ENCODE data around the gene E2F2. TPM values are rescaled to one million over a fixed set of nuclear protein-coding genes. Genes with fewer than 3 reads are reported as not detected.
"Not testable (repeated sequence)": the region's sequence is repeated elsewhere in the genome, so short reads cannot be mapped to it uniquely, and the experiment has no call there.

The E2F2 gene
- total RNA-seq, 1 donor from 2014 or later: 0.78 TPM

DNA sequence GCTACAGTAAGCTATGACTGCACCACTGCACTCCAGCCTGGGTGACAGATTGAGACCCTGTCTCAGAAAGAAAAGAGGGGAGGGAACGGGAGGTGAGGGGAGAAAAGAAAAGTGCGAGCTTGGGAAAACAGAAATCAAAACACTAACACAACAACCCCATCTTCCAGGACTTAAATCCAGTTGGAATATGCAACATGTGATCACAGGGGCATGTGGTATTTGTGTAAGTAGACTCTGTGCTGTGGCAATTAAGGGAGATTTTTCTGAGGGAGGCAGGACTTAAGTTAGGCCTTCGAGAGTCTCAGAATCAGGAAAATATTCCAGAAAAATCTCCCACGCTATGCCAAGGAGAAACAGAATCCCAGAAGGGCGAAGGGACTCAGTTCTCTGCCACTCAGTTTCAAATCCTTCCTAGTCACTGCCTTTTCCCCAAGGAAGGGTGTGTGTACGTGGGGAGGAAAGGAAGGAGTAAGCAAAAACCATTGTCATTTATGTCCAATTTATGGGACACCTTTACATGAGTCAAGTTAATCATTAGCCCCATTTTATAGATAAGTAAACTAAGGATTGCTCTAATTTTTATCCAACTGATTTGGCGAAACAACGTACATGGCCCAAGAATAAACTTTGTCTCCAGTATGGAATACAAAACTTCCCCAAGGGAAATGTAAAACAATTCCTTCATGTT, 16.0 kb upstream of the E2F2 start:
- no peak for DNase-seq

DNA sequence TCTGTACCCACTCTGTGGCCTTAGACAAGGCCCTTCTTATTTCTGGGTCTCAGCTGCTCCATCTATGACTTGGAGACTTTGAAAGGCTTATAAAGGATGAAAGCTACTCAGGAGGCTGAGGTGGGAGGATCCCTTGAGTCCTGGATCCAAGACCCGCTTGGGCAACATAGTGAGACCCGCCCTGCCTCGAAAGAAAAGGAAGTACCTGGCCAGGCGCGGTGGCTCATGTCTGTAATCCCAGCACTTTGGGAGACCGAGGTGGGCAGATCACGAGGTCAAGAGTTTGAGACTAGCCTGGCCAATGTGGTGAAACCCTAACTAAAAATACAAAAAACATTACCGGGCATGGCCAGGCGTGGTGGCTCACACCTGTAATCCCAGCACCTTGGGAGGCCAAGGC, 14.8 kb upstream of the E2F2 start:
- no peak for DNase-seq

DNA sequence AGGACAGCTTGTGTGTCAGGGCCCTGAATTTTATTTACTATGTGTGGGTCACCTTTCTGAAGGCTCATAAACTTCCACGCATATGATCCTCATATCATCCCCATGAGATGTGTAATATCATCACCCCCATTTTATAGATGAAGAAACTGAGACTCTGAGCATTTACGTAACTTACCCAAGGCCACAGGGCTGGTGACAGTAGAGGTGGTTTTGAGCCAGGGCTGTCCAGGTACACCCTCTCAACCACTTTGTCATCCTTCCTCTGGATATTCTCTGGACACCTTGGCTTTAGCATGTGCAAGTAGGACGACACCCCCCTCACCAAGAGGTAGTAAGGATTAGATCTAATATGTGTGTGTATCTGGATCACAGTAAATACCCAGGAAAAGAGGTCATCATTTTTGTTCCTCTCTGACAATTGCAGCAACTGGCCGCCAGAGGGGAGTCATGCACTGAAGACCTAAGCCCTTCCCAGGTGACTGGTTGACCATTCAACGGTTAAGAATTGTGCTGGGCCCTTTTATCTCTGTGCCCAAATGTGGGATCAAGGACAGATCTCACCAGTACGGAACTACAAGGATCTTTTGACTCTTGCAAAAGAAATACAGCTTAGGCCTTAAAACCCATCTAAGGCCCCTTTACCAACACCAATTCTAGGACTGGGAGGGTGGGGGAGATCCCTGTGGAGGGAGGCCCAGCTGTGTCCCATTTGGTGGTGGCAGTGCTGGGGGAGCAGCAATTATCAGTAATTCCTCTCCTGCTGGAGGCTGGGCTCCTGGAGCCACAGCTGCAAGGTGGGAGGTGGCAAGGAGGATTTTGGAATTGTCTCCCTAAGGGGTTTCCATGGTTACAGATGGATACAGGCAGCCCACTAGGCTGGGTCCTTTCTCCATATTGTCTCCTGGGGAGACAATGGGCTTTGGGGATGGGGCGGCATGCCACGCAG, 13.7 kb upstream of the E2F2 start:
- DNase-seq: peak; percentile 29

DNA sequence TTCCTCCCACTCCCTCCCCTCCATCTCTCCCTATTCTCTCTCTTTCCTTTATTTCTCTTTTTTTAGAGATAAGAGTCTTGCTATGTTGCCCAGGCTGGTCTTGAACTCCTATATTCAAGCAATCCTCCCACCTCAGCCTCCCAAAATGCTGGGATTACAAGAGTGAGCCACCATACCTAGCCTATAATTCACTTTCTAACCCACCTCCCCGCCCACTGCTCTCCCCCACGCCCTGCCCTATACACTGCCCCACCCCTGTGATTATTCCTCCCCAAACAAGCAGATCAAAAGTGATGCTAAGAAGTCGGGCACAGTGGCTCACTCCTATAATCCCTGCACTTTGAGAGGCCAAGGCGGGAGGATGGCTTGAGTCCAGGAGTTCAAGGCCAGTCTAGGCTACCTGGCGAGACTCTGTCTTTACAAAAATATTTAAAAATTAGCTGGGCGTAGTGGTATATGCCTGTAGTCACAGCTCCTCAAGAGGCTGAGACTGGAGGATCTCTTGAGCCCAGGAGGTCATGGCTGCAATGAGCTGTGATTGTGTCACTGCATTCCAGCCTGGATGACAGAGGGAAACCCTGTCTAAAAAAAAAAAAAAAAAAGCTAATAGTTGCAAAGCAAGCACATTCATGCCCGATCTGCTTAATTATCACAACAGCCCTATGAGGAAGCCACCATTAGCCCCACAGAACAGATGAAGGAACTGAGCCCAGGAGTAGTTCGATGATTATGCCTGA, 12.8 kb upstream of the E2F2 start:
- DNase-seq: no peak

GRCh38 chr1:23542940-23543339, 11.9 kb upstream of the E2F2 start:
- not testable (repeated sequence) for DNase-seq

GRCh38 chr1:23539698-23540266, 8.7 kb upstream of the E2F2 start:
- peak; percentile 70 for DNase-seq

DNA sequence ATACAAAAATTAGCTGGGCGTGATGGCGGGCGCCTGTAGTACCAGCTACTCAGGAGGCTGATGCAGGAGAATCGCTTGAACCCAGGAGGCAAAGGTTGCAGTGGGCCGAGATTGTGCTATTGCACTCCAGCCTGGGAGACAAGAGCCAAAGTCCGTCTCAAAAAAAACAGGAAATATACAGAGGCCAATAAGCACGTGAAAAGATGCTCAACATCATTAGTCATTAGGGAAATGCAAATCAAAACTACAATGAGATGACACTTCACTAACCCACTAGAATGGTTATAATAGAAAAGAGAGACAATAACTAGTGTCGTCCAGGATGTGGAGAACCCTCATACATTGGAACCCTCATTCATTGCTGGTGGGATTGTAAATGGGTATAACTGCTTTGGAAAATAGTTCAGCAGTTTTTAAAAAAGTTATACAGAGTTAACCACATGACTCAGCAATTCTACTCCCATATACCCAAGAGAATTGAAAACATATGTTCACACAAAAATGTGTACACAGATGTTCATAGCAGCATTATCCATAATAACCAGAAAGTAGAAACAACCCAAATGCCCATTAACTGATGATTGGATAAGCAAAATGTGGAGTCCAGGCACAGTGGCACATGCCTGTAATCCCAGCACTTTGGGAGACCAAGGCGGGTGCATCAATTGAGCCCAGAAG, 6.4 kb upstream of the E2F2 start:
- no peak for DNase-seq

DNA sequence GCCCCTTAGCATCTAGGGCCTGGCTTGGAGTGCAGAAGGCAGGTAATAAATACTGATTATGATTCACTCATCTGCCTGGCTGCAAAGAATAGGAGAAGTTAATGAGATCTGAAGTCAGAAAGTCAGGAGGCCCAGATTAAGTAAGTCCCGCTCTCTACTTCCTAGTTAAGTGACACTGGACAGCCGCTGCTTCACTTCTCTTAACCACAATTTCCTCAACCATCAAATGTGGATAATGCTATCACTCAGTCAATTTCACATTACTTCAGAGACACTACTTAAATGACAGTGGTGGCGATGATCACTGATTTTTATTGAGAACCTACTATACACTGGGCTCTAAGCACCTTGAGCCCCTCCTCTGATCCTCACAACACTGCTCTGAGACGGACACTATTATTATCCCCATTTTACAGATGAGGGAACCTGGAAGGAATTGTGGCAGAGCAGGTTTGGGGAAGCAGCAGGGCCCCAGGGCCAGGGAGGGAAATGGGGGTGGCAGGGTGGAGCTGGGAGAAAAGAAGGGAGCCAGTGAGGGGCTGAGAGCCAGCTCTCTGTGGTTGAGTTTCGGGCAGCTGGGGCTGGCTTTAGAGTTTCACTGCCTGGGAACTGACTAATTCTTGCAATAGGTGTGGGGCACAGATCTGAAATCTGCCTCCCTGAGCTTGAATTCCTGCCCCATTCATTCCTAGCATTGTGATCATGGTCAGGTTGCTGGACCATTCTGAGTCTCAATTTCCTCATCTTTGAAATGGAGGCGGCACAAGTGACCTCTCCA, 2.4 kb upstream of the E2F2 start:
- DNase-seq: no peak

GRCh38 chr1:23531562-23532094, 595 bp upstream of the E2F2 start:
- no peak for DNase-seq

DNA sequence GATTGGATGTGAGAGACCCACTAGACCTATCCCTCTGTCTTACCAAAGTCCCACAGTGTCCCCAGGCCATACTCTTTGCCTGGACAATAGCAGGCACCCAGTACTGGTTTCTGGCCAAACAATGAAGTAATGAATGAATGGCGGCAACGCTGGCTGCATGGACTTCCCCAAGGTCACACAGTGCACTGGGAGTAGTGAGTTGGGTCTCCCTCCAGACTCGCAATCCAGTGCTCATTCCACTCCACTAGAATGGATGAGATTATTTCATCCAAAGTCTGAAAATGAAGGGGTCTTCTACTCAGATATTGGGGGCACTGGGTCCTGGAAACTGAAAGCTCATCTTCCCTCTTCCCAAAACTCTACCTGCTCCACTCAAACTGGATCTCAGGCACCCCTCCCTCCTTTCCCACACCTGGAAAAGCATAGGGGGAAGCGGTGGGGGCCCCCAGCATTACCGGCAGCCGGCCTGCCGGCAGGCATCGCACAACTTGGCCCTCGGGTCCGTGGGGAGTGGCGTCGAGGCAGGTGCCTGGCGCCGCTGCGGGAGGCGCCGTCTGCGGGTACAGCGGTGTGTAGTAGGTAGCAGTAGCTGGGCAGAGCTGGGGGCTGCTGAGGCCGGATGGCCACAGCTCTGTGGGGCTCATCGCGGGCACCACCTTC, 816 bp downstream of the E2F2 start:
- no peak for DNase-seq

DNA sequence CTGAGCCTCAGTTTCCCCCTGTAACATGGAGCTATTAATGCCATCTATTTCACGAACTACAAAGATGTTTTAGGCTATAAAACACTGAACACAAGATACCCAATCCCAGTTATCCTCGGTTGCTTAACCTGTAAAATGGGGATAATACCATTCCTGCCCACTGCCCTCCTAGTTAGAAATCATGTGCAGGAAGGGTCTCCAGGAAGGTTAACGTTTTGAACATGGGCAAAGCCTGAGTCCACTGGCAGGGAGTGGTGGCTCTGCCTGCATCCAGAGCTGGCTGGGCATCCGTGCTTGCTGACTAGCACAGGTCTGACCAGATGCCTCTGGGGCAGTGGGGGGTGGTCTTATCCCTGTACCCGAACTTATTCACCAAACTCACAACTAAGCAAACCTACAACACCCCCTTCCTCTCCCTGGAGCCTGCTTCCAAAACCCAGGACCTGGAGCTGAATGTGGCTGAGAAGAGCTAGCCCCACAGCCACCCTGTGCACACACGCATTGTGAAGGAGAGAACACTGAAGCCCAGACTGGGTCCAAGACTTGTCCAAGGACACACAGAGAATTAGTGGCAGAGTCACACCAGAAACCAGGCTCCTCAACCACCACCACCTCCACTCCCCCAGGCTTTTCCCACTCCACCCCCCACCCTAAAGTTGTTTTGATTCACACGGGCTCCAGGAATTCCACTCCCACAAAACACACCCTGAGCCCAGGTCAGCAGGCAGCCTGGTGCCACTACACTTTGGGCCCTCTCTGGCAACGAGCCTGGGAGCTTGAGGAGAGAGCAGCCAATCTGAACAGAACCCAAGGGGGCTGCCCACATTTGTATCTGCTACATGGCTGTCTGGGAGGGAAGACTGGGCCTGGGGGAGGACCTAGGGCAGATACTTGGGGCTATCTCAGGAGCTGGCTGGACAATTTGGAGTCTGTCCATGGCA, 1.6 kb downstream of the E2F2 start:
- no peak for DNase-seq

DNA sequence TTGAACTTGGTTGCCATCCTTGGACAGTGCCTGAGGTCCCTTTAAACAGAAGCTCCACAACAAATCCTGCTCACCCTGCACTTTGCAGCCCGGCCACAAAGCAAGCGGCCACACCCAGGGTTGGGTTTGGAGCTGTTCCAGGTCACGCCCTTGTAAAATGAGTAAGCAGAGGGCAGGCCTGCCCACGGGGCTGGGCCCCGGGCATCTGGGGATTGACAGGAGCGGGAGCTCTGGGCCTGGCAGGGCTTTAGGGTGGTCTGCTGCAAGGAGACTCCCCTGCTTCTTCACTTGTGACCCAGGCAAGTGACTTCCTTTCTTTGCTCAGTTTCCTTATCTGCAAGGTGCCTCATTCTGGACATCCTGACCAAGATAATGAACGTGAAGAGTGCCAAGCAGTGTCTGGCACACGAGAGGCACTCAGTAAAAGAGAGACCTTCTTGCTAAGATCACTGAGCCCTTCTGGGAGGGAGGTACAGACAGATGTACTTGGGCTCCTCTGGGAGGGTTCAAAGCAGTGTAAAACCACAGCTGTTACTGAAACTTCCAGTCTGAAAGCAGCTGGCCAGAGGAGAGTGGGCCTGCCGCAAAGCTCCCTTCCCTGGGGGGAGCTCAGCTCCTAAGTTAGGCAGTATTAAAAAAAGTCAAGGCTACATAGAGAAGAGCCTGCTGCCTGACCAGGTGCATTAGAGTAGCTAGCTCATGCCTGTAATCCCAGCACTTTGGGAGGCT, 2.6 kb downstream of the E2F2 start:
- no peak for DNase-seq

GRCh38 chr1:23527900-23528249, 3.2 kb downstream of the E2F2 start:
- DNase-seq: no peak

DNA sequence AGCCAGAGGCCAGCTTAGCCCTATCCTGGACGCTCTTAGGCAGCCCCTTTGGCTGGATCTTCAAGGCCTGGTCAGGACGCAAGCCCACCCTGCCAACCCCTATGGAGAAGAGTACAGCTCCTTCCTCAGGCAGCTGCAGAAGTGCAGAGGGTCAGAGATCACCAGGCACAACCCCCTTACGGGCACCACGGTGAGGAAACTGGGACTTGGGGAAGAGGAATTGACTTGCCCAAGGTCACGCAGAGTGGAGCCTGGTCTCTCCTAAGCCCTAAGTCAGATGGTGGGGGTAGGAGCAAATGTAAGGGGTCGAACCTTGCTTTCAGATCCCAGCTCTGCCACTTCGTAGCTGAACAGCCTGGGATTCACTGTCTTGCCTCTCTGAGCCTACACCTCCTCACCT, 3.7 kb downstream of the E2F2 start:
- DNase-seq: no peak

DNA sequence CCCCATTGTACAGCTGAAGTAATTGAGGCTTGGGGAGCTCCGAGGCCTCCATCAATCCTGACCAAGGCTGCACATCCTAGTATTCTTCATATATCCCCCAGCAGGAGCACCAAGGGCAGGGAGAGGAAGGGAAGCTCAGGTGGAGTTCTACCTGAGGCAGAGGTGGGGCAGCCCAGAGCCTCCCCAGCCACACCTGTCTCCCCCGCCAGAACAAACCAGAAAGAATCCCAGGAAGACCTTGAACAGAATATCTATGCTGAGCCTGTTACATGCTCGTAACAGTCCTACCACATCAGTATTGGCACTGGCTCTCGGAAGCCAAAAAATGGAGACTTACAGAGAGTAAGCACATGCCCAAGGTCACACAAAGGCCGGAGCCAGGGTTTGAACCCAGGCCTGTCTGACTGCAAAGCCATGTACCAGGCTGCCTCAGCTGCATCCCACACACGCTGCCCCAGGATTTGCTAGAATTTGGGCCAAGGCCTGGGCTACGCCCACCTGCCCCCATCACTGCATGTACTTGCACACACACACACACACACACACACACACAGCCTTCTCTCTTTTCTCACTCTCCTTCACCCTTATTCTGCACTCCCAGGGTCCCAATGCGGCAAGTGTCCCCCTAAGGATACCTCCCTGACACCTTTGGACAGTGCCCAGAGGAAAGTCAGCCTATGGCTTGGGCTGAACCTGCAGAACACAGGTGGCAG, 4.5 kb downstream of the E2F2 start:
- no peak for DNase-seq

- DNase-seq: no peak
Measured at GRCh38 chr1:23525558-23526250, 5.3 kb downstream of the E2F2 start.

GRCh38 chr1:23524716-23525401, 6.2 kb downstream of the E2F2 start:
- DNase-seq: no peak
